HepG2 (cell line): Measurements from ENCODE around the gene PPOX. TPM values are rescaled to one million over a fixed set of nuclear protein-coding genes. Genes with fewer than 3 reads are reported as not detected.
A peak's percentile ranks its signal among the peaks of the same experiment; 100 is the strongest.

Experiments used
- ATAC-seq: fragments of 200-7000 bp; cut with Tn5 transposase; 3 replicates; pipeline ENCODE4 v1.9.1; 2020; ENCODE audit warnings: mild to moderate bottlenecking, moderate library complexity
- BruUV-seq: library from RNA; stranded (reverse); fragments of 400-500 nt; replicated peaks from 2 replicates; lab custom pipeline; 2021; lab: Mats Ljungman, UMichigan
- CTCF ChIA-PET: fragments of 300-600 bp; formaldehyde crosslinking; extraction: SDS; loops from one replicate; lab custom pipeline; 2021; ENCODE audit warnings: low total read pairs, inconsistent platforms, low intra/inter-chr PET ratio; lab: Yijun Ruan, JAX
- POLR2A ChIA-PET: fragments of 350-600 bp; sonication (Branson Sonifier 250); formaldehyde crosslinking; loops from one replicate; lab custom pipeline; 2020; ENCODE audit warnings: antibody characterized with exemption, inconsistent platforms; lab: Yijun Ruan, JAX
- DNase-seq: peaks from one replicate; pipeline ENCODE4 v3.0.0-alpha.2; 2015; ENCODE audit warnings: low spot score
- FAIRE-seq: peaks from 3 replicates; lab custom pipeline; 2011; peaks lifted over from hg19 to GRCh38; lab: Jason Lieb, UNC
- H2AFZ ChIP-seq: one replicate; pipeline ENCODE4 v1.6.1; 2011; ENCODE audit warnings: low read length, inconsistent platforms
- H3K27ac ChIP-seq: fragments of 300-600 bp; 3 replicates; pipeline ENCODE4 v1.8.0; 2011; ENCODE audit warnings: mixed run types, mild to moderate bottlenecking, mixed read lengths, low read length, inconsistent platforms; ENCODE audit not compliant: insufficient read depth; ENCODE audit errors: extremely low read length
- H3K27me3 ChIP-seq, 2 experiments: fragments of 200-600 bp in 1 of 2; 2 replicates in 1 of 2; 3 replicates in 1 of 2; pipeline versions ENCODE4 v1.6.0 to v1.8.0; 2011; ENCODE audit warnings: low read length in 2 of 2, mild to moderate bottlenecking in 2 of 2, moderate library complexity in 2 of 2, inconsistent platforms in 1 of 2; ENCODE audit not compliant: insufficient read depth in 2 of 2, control insufficient read depth in 1 of 2
- H3K36me3 ChIP-seq, 2 experiments: fragments of 200-600 bp in 1 of 2; replicated peaks in 1 of 2; 2 replicates in 1 of 2; 3 replicates in 1 of 2; pipeline versions ENCODE4 v1.5.1 to v1.8.0; 2011; ENCODE audit warnings: low read length in 2 of 2, inconsistent platforms in 1 of 2; ENCODE audit not compliant: insufficient read depth in 2 of 2, control insufficient read depth in 1 of 2
- H3K4me1 ChIP-seq: 2 replicates; pipeline ENCODE4 v1.5.1; 2012; ENCODE audit warnings: low read length, inconsistent platforms; ENCODE audit not compliant: insufficient read depth
- H3K4me2 ChIP-seq: 2 replicates; pipeline ENCODE4 v1.6.0; 2011; ENCODE audit warnings: low read depth, low read length, inconsistent platforms
- H3K4me3 ChIP-seq, 3 experiments: fragments of 200-600 bp in 1 of 3; sonication (generic), shearing (Covaris generic) in 1 of 3; replicated peaks in 1 of 3; 2 replicates each; pipeline ENCODE4 v1.5.1; 2011 to 2016; ENCODE audit warnings: low read length in 3 of 3, inconsistent platforms in 2 of 3, low read depth in 2 of 3, mild to moderate bottlenecking in 2 of 3, control low read depth in 1 of 3, mixed read lengths in 1 of 3; ENCODE audit not compliant: insufficient read depth in 1 of 3
- H3K79me2 ChIP-seq: one replicate; pipeline ENCODE4 v1.6.1; 2011; ENCODE audit warnings: low read length, inconsistent platforms; ENCODE audit not compliant: insufficient read depth
- H3K9ac ChIP-seq: 2 replicates; pipeline ENCODE4 v1.6.0; 2011; ENCODE audit warnings: mild to moderate bottlenecking, low read depth, low read length, inconsistent platforms; ENCODE audit not compliant: insufficient read depth
- H3K9me3 ChIP-seq: 2 replicates; pipeline ENCODE4 v1.5.1; 2012; ENCODE audit warnings: mild to moderate bottlenecking, low read length
- H4K20me1 ChIP-seq: 2 replicates; pipeline ENCODE4 v1.6.0; 2011; ENCODE audit warnings: inconsistent platforms, mild to moderate bottlenecking, low read length, moderate library complexity; ENCODE audit not compliant: insufficient read depth
- CBX2 ChIP-seq, 2 experiments: fragments of 200-600 bp in 1 of 2; sonication (generic); formaldehyde crosslinking in 1 of 2; IDR thresholded peaks; 2 replicates each; pipeline versions ENCODE4 v1.7.0 to v1.8.1; 2018 to 2022; ENCODE audit warnings: low read depth in 2 of 2, low read length in 1 of 2, mild to moderate bottlenecking in 1 of 2, missing genetic modification reagents in 1 of 2
- IRF2 ChIP-seq: IDR thresholded peaks from 2 replicates; pipeline ENCODE4 v1.6.1; 2018; ENCODE audit warnings: missing genetic modification reagents, missing compliant biosample characterization
- MAFG ChIP-seq: sonication (generic); formaldehyde crosslinking; IDR thresholded peaks from 2 replicates; pipeline ENCODE4 v1.5.1; 2020; ENCODE audit warnings: mild to moderate bottlenecking, missing genetic modification reagents
- NFATC3 ChIP-seq: sonication (generic); formaldehyde crosslinking; IDR thresholded peaks from 2 replicates; pipeline ENCODE4 v1.5.1; 2020; ENCODE audit warnings: mild to moderate bottlenecking, missing genetic modification reagents
- SALL2 ChIP-seq: sonication (generic); formaldehyde crosslinking; IDR thresholded peaks from 2 replicates; pipeline ENCODE4 v1.8.1; 2023; ENCODE audit warnings: mild to moderate bottlenecking, missing genetic modification reagents, inconsistent platforms
- SOX13 ChIP-seq, 3 experiments: fragments of 450-650 bp in 1 of 3; sonication (generic) in 1 of 3; formaldehyde crosslinking in 1 of 3; IDR thresholded peaks in 2 of 3; conservative IDR thresholded peaks in 1 of 3; 2 replicates each; pipeline versions ENCODE4 v1.5.0 to v1.6.1; 2016 to 2020; ENCODE audit warnings: antibody characterized with exemption in 1 of 3, mild to moderate bottlenecking in 1 of 3, missing compliant biosample characterization in 1 of 3, missing genetic modification reagents in 1 of 3, moderate library complexity in 1 of 3
- ZBTB38 ChIP-seq: sonication (generic); formaldehyde crosslinking; IDR thresholded peaks from 2 replicates; pipeline ENCODE4 v1.5.1; 2020; ENCODE audit warnings: mild to moderate bottlenecking, missing genetic modification reagents
- ZFX ChIP-seq: sonication (generic); formaldehyde crosslinking; IDR thresholded peaks from 2 replicates; pipeline ENCODE4 v1.4.0; 2020; ENCODE audit warnings: mild to moderate bottlenecking, low read depth, missing genetic modification reagents, moderate library complexity
- ZNF572 ChIP-seq: sonication (generic); formaldehyde crosslinking; IDR thresholded peaks from 2 replicates; pipeline ENCODE4 v1.5.1; 2020; ENCODE audit warnings: mild to moderate bottlenecking, missing genetic modification reagents
- ZNF816 ChIP-seq: sonication (generic); formaldehyde crosslinking; IDR thresholded peaks from 2 replicates; pipeline ENCODE4 v1.8.0; 2022; ENCODE audit warnings: missing genetic modification reagents, mild to moderate bottlenecking, borderline replicate concordance
- ZNF891 ChIP-seq: sonication (generic); formaldehyde crosslinking; IDR thresholded peaks from 2 replicates; pipeline ENCODE4 v1.5.0; 2020; ENCODE audit warnings: mild to moderate bottlenecking, missing genetic modification reagents
- WGBS: methylation state at CpG from one replicate; pipeline ENCODE4 v1.1.6; 2017; ENCODE audit warnings: low lambda C conversion rate; 5-methylcytosine and 5-hydroxymethylcytosine counted together
- in situ Hi-C: cut with HindIII; loops from 2 replicates; pipeline ENCODE4 v1.10.0; 2017; ENCODE audit warnings: low pct_unique_long_range_greater_than_20kb; ENCODE audit not compliant: extremely low pct_ligation_motif_present
- intact Hi-C: fragments of 100-400 bp; cut with micrococcal nuclease; formaldehyde crosslinking; loops from one replicate; pipeline ENCODE4 v1.10.0; 2022; ENCODE audit not compliant: unreplicated experiment
- polyA plus RNA-seq, 8 experiments: library from polyadenylated mRNA; depleted of rRNA in 3 of 8; stranded (reverse) in 7 of 8; unstranded in 1 of 8; fragments of >200 nt; fragmentation: Illumina TruSeq in 4 of 8; extraction: Trizol in 4 of 8; gene quantifications; 2 replicates each; pipeline versions ENCODE4 v1.2.1 to v1.2.3, GENCODE V29; 2011 to 2016; ENCODE audit warnings: low read depth in 4 of 8, missing spikeins in 1 of 8, mixed read lengths in 1 of 8; ENCODE audit not compliant: insufficient read depth in 1 of 8
- total RNA-seq, 5 experiments: library from RNA; depleted of rRNA; stranded (reverse); fragments of >200 nt; fragmentation: Illumina TruSeq; extraction: Trizol; gene quantifications; 2 replicates each; pipeline ENCODE4 v1.2.3, GENCODE V29; 2016; ENCODE audit warnings: low read depth in 1 of 5
- TF ChIP-seq, protein P1 (sequence below): IDR thresholded peaks from 2 replicates; pipeline ENCODE4 v1.6.1; 2016
- TF ChIP-seq, protein P2 (sequence below): sonication (generic); formaldehyde crosslinking; IDR thresholded peaks from 2 replicates; pipeline ENCODE4 v1.9.0; 2022; ENCODE audit warnings: missing genetic modification reagents, mild to moderate bottlenecking, borderline replicate concordance
- TF ChIP-seq, protein P3 (sequence below): sonication (generic); formaldehyde crosslinking; IDR thresholded peaks from 2 replicates; pipeline ENCODE4; 2020; ENCODE audit warnings: missing genetic modification reagents, mild to moderate bottlenecking, borderline replicate concordance

Gene PPOX
- total and polyA plus RNA-seq, 2 of the 13 experiments (the other 11 are each of a cell fraction or from before 2014, with no cell fraction given), result 15.5 to 27.7 TPM

DNA sequence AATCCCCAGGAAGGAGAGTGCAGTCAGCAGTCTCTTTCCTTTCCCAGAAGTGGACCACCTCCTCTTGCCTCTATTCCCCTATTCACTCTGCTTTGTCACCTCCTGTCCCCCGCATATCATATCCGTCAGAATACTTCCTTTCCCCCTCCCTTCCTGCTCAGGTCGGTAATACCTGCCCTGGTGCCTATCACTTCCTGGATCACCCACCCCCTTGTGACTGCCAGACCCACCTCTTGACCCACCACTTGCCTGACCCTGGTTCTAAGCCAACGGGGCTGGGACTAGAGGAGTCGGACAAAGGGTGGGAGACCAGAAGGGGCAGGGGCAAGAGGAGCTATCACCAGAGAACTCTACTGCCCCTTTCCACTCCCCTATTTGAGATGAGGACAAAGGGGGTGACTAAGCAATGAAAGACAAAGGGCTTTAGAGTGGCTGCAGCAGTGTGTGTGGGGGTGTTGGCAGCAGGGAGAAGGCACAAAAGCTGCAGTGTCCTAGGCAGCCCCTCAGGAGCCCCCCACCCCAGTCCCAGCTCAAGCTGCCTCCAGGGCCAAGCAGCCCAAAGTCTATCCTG, 34.3 kb downstream of the PPOX start (continued):
- no peak for TF ChIP-seq SOX13 (IDR thresholded peaks at IDR 0.05)
- TF ChIP-seq SOX13 (CRISPR knock-in tag; conservative IDR thresholded peaks at IDR 0.05 in 1 of 2, IDR thresholded peaks at IDR 0.05 in 1 of 2), result peak in 1 of 2 experiments; percentile 53; a peak in 1 of 4 replicates
- no peak for TF ChIP-seq ZNF572

DNA sequence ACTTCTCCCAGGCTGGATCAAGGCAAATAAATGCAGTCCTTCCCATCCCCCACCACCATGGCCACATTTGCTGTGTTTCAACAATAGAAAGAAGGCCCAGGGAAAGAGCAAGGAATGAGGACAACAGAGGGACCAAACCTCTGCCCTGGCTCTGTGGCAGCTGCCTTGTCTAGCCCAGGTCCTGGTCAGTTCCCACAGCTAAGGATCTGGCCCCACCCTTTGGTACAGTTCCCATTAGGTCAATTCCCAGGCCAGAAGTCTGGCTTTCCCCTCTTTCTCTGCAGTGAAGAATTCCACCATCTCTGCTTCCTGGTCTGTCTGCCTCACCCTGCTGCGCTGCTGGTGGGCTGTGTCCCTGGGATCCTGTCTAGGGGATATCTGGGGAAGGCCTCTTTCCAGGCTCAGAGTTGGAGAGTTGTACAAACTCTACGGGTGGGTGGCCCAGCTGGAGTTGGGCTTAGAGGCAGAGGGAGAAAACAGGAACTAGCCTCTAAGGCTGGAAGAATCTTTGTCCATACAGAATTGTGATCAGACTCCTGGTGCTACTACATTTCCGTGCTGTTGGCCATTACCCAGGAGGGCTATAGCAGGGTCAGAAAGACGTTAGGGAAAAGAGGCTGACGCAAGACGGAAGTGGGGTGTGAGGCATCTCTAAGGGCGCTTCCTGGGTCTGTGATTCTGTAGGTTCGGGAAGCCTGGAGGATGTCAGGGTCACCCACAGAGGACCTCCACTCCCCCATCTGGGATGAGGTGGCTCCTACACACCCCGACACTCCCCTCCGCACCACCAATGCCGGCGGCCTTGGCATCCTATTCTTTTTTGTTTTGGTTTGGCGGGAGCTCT, 35.0 kb downstream of the PPOX start:
- CTCF ChIA-PET, result no interaction called here
- H3K4me3 ChIP-seq, result peak overlapping the region; percentile 41 to 85 (median 48); a peak in 5 of 6 replicates
- peak overlapping the region; percentile 70 for H3K27ac ChIP-seq
- TF ChIP-seq, protein P1, sequence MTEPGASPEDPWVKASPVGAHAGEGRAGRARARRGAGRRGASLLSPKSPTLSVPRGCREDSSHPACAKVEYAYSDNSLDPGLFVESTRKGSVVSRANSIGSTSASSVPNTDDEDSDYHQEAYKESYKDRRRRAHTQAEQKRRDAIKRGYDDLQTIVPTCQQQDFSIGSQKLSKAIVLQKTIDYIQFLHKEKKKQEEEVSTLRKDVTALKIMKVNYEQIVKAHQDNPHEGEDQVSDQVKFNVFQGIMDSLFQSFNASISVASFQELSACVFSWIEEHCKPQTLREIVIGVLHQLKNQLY (CRISPR knock-in tag), result no peak
- TF ChIP-seq ZNF891 (CRISPR knock-in tag), result 0 out of 2 replicates have a peak, but pooled peaks have one; percentile 14
- TF ChIP-seq MAFG, result no peak
- TF ChIP-seq, protein P2, sequence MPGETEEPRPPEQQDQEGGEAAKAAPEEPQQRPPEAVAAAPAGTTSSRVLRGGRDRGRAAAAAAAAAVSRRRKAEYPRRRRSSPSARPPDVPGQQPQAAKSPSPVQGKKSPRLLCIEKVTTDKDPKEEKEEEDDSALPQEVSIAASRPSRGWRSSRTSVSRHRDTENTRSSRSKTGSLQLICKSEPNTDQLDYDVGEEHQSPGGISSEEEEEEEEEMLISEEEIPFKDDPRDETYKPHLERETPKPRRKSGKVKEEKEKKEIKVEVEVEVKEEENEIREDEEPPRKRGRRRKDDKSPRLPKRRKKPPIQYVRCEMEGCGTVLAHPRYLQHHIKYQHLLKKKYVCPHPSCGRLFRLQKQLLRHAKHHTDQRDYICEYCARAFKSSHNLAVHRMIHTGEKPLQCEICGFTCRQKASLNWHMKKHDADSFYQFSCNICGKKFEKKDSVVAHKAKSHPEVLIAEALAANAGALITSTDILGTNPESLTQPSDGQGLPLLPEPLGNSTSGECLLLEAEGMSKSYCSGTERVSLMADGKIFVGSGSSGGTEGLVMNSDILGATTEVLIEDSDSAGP (CRISPR knock-in tag), result peak; percentile 41; the same call in 1 of the 2 replicates
- TF ChIP-seq ZNF816 (CRISPR knock-in tag), result 0 out of 2 replicates have a peak, but pooled peaks have one; percentile 38
- TF ChIP-seq ZFX (CRISPR knock-in tag), result peak; percentile 22; the same call in 1 of the 2 replicates
- TF ChIP-seq IRF2 (CRISPR knock-in tag), result 0 out of 2 replicates have a peak, but pooled peaks have one; percentile 8
- TF ChIP-seq ZBTB38 (CRISPR knock-in tag), result peak; percentile 79; the same call in 1 of the 2 replicates
- TF ChIP-seq NFATC3 (CRISPR knock-in tag), result no peak
- TF ChIP-seq SALL2 (CRISPR knock-in tag), result 0 out of 2 replicates have a peak, but pooled peaks have one; percentile 49
- no peak for TF ChIP-seq CBX2 (IDR thresholded peaks at IDR 0.05; ENCODE audit: low read depth, low read length)
- TF ChIP-seq CBX2 (CRISPR knock-in tag; IDR thresholded peaks at IDR 0.05; ENCODE audit: low read depth), result no peak
- TF ChIP-seq, protein P3, sequence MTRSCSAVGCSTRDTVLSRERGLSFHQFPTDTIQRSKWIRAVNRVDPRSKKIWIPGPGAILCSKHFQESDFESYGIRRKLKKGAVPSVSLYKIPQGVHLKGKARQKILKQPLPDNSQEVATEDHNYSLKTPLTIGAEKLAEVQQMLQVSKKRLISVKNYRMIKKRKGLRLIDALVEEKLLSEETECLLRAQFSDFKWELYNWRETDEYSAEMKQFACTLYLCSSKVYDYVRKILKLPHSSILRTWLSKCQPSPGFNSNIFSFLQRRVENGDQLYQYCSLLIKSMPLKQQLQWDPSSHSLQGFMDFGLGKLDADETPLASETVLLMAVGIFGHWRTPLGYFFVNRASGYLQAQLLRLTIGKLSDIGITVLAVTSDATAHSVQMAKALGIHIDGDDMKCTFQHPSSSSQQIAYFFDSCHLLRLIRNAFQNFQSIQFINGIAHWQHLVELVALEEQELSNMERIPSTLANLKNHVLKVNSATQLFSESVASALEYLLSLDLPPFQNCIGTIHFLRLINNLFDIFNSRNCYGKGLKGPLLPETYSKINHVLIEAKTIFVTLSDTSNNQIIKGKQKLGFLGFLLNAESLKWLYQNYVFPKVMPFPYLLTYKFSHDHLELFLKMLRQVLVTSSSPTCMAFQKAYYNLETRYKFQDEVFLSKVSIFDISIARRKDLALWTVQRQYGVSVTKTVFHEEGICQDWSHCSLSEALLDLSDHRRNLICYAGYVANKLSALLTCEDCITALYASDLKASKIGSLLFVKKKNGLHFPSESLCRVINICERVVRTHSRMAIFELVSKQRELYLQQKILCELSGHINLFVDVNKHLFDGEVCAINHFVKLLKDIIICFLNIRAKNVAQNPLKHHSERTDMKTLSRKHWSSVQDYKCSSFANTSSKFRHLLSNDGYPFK (CRISPR knock-in tag), result no peak

More for the DNA sequence above, 35.0 kb downstream of the PPOX start:
- Histone ChIP-seq H3K4me2 (peak overlapping the region; percentile 98), H3K36me3 (peaks cover 1 to 27% of the 10 kb centered on the region in 2 experiments; a peak in 4 of 5 replicates), H3K9me3 (no peaks in the 10 kb centered on the region), H3K4me1 (peaks cover 85% of the 10 kb centered on the region), H4K20me1 (no peaks in the 10 kb centered on the region), H2AFZ (peak overlapping the region; percentile 37), H3K27me3 (no peaks in the 10 kb centered on the region; a peak in 1 of 5 replicates), H3K9ac (peak overlapping the region; percentile 90), H3K79me2 (peaks cover 22% of the 10 kb centered on the region)
- WGBS, result 89% methylated on average over 12 of the region's 13 CpGs
- no peak for DNase-seq
- in situ Hi-C loops, result no loop called here
- POLR2A ChIA-PET, result interaction anchor here (0.7 to 13.8 kb wide), 17 partner anchors 21 to 199 kb away, joined by 3 to 357 read pairs (median 7); partner anchors contain the start of genes APOA2, CFAP126, DEDD and PCP4L1
- intact Hi-C loops, result no loop called here
- BruUV-seq, result TSS peak; percentile 77
- peak; percentile 5; the same call in 2 of the 3 replicates for ATAC-seq
- FAIRE-seq, result no peak
